ENCODE results near the gene EPPIN.

EPPIN gene

GRCh38 chr20:45527294-45527693 lies 19.9 kb downstream of the EPPIN start:
- DNase-seq = no peak

GRCh38 chr20:45523821-45524220 lies 23.4 kb downstream of the EPPIN start:
- DNase-seq = no peak

- DNase-seq = no peak
Observed at GRCh38 chr20:45518282-45518681, 28.9 kb downstream of the EPPIN start.

- DNase-seq = no peak
Observed at GRCh38 chr20:45515147-45515913, 31.9 kb downstream of the EPPIN start, which contains the start of gene SPINT3. Gene SPINT3, minus strand, starts transcription at chr20:45515622. Its CDS starts 14 bp downstream, at chr20:45515608.

GRCh38 chr20:45510242-45510862 lies 36.8 kb downstream of the EPPIN start:
- DNase-seq = no peak

- DNase-seq = no peak
Observed at GRCh38 chr20:45509091-45509490, 38.1 kb downstream of the EPPIN start.

GRCh38 chr20:45508068-45508886 lies 38.9 kb downstream of the EPPIN start:
- no peak for DNase-seq

- DNase-seq = no peak
Observed at GRCh38 chr20:45507011-45507820, 40.0 kb downstream of the EPPIN start.

- DNase-seq = no peak
Observed at GRCh38 chr20:45506398-45506797, 40.8 kb downstream of the EPPIN start.

GRCh38 chr20:45503403-45503802 lies 43.8 kb downstream of the EPPIN start:
- no peak for DNase-seq

GRCh38 chr20:45502561-45502960 lies 44.6 kb downstream of the EPPIN start:
- DNase-seq = no peak

- no peak for DNase-seq
Observed at GRCh38 chr20:45501600-45501999, 45.6 kb downstream of the EPPIN start.

- no peak for DNase-seq
Observed at GRCh38 chr20:45500022-45500421, 47.2 kb downstream of the EPPIN start.

- DNase-seq = no peak
Observed at GRCh38 chr20:45497971-45498494, 49.2 kb downstream of the EPPIN start.

- no peak for DNase-seq
Observed at GRCh38 chr20:45496166-45496565, 51.0 kb downstream of the EPPIN start.

GRCh38 chr20:45495501-45495941 lies 51.7 kb downstream of the EPPIN start:
- no peak for DNase-seq
